IMR-90 (cell line): ENCODE measurements around the gene CD9. TPM values are rescaled to one million over a fixed set of nuclear protein-coding genes. Genes with fewer than 3 reads are reported as not detected.
A peak's percentile ranks its signal among the peaks of the same experiment; 100 is the strongest.

Experiments
- ATAC-seq: fragments of 200-7000 bp; cut with Tn5 transposase; 2 replicates; pipeline ENCODE4 v1.9.1; 2020; ENCODE audit warnings: low read depth, mild to moderate bottlenecking, moderate library complexity
- BruUV-seq: library from RNA; stranded (reverse); fragments of 400-500 nt; replicated peaks from 2 replicates; lab custom pipeline; 2021; lab: Mats Ljungman, UMichigan
- CTCF ChIA-PET: fragments of 300-600 bp; formaldehyde crosslinking; extraction: SDS; loops from one replicate; lab custom pipeline; 2021; ENCODE audit warnings: antibody characterized with exemption; lab: Yijun Ruan, JAX
- POLR2A ChIA-PET: fragments of 300-600 bp; sonication (Branson Sonifier 250); formaldehyde crosslinking; loops from one replicate; lab custom pipeline; 2022; ENCODE audit warnings: antibody characterized with exemption; ENCODE audit not compliant: unreplicated experiment; lab: Charles Lee
- DNase-seq: peaks from one replicate; pipeline ENCODE4 v3.0.0; 2013
- H2AFZ ChIP-seq: replicated peaks from 2 replicates; pipeline ENCODE3; 2013; ENCODE audit warnings: low read length, mild to moderate bottlenecking; ENCODE audit not compliant: poor library complexity
- H2AK5ac ChIP-seq: 2 replicates; pipeline ENCODE4 v1.6.1; 2013; ENCODE audit warnings: low read depth, low read length, inconsistent platforms
- H2AK9ac ChIP-seq: replicated peaks from 2 replicates; pipeline ENCODE3; 2013; ENCODE audit warnings: mild to moderate bottlenecking, low read depth, low read length, moderate library complexity; ENCODE audit not compliant: poor library complexity
- H2BK120ac ChIP-seq: 2 replicates; pipeline ENCODE4 v1.6.1; 2013; ENCODE audit warnings: low read depth, low read length, inconsistent platforms
- H2BK15ac ChIP-seq: 3 replicates; pipeline ENCODE4 v1.6.1; 2013; ENCODE audit warnings: low read depth, low read length, inconsistent platforms
- H2BK20ac ChIP-seq: 2 replicates; pipeline ENCODE4 v1.6.1; 2013; ENCODE audit warnings: low read depth, mild to moderate bottlenecking, inconsistent platforms, low read length, moderate library complexity
- H2BK5ac ChIP-seq: 2 replicates; pipeline ENCODE4 v1.6.1; 2013; ENCODE audit warnings: mild to moderate bottlenecking, low read depth, low read length, inconsistent platforms; ENCODE audit not compliant: poor library complexity, severe bottlenecking
- H3K14ac ChIP-seq: replicated peaks from 2 replicates; pipeline ENCODE4 v1.6.1; 2013; ENCODE audit warnings: low read depth, low read length, inconsistent platforms
- H3K18ac ChIP-seq: 2 replicates; pipeline ENCODE4 v1.6.1; 2013; ENCODE audit warnings: low read depth, low read length, control low read depth
- H3K23ac ChIP-seq: 2 replicates; pipeline ENCODE4 v1.6.1; 2013; ENCODE audit warnings: low read depth, low read length, inconsistent platforms
- H3K27ac ChIP-seq: 2 replicates; pipeline ENCODE4 v1.5.1; 2013; ENCODE audit warnings: mild to moderate bottlenecking, control low read depth, low read length; ENCODE audit not compliant: insufficient read depth
- H3K27me3 ChIP-seq: 2 replicates; pipeline ENCODE4 v1.6.1; 2013; ENCODE audit warnings: low read length; ENCODE audit not compliant: control insufficient read depth, insufficient read depth
- H3K36me3 ChIP-seq: 2 replicates; pipeline ENCODE4 v1.6.1; 2013; ENCODE audit warnings: low read length, mixed read lengths; ENCODE audit not compliant: control insufficient read depth, insufficient read depth
- H3K4ac ChIP-seq: 2 replicates; pipeline ENCODE4 v1.6.1; 2013; ENCODE audit warnings: low read depth, low read length, inconsistent platforms
- H3K4me1 ChIP-seq: 2 replicates; pipeline ENCODE4 v1.6.1; 2013; ENCODE audit warnings: low read length, mixed read lengths; ENCODE audit not compliant: control insufficient read depth, insufficient read depth
- H3K4me2 ChIP-seq: 2 replicates; pipeline ENCODE4 v1.6.1; 2013; ENCODE audit warnings: low read depth, mild to moderate bottlenecking, control low read depth, low read length, moderate library complexity
- H3K4me3 ChIP-seq: 2 replicates; pipeline ENCODE4 v1.5.1; 2013; ENCODE audit warnings: low read depth, mild to moderate bottlenecking, control low read depth, low read length, moderate library complexity; ENCODE audit not compliant: insufficient read depth
- H3K56ac ChIP-seq: 2 replicates; pipeline ENCODE4 v1.6.1; 2013; ENCODE audit warnings: low read length, inconsistent platforms; ENCODE audit not compliant: insufficient read depth; ENCODE audit errors: extremely low read depth
- H3K79me1 ChIP-seq, 2 experiments: 2 replicates each; pipeline ENCODE4 v1.6.1; 2013; ENCODE audit warnings: low read length in 2 of 2, inconsistent platforms in 1 of 2, low read depth in 1 of 2
- H3K9ac ChIP-seq: 2 replicates; pipeline ENCODE4 v1.6.1; 2013; ENCODE audit warnings: low read depth, low read length, control low read depth
- H3K9me1 ChIP-seq: 2 replicates; pipeline ENCODE4 v1.6.1; 2013; ENCODE audit warnings: low read length, inconsistent platforms; ENCODE audit not compliant: insufficient read depth
- H3K9me3 ChIP-seq: 2 replicates; pipeline ENCODE4 v1.6.1; 2013; ENCODE audit warnings: low read length; ENCODE audit not compliant: control insufficient read depth, insufficient read depth
- H4K20me1 ChIP-seq: 2 replicates; pipeline ENCODE4 v1.6.1; 2013; ENCODE audit warnings: low read length, inconsistent platforms; ENCODE audit not compliant: insufficient read depth
- H4K5ac ChIP-seq: 2 replicates; pipeline ENCODE4 v1.6.1; 2013; ENCODE audit warnings: mild to moderate bottlenecking, low read depth, low read length, control low read depth
- H4K8ac ChIP-seq, 2 experiments: 2 replicates each; pipeline ENCODE4 v1.6.1; 2013; ENCODE audit warnings: low read depth in 2 of 2, low read length in 2 of 2, control low read depth in 1 of 2, inconsistent platforms in 1 of 2
- H4K91ac ChIP-seq: 2 replicates; pipeline ENCODE4 v1.6.1; 2013; ENCODE audit warnings: low read depth, low read length, inconsistent platforms; ENCODE audit not compliant: insufficient read depth
- CHD1 ChIP-seq: IDR thresholded peaks from 2 replicates; pipeline ENCODE4 v1.6.1; 2012; ENCODE audit warnings: low read depth, low read length, improper control_type of control experiment
- MXI1 ChIP-seq: IDR thresholded peaks from 2 replicates; pipeline ENCODE4 v1.6.1; 2012; ENCODE audit warnings: low read depth, mild to moderate bottlenecking, low read length, moderate library complexity, borderline replicate concordance
- NFE2L2 ChIP-seq: fragments of 150-350 bp; IDR thresholded peaks from 2 replicates; pipeline ENCODE4 v1.6.1; 2016; ENCODE audit warnings: low read depth, mild to moderate bottlenecking, low read length
- RFX5 ChIP-seq: IDR thresholded peaks from 2 replicates; pipeline ENCODE4 v1.8.0; 2012; ENCODE audit warnings: low read depth, mild to moderate bottlenecking, low read length, moderate library complexity
- WGBS, 2 experiments: methylation state at CpG; one replicate each; pipeline versions ENCODE4 v1.1.5 to v1.1.7; 2013; ENCODE audit warnings: missing lambda C conversion rate in 2 of 2; ENCODE audit not compliant: insufficient read length in 1 of 2; ENCODE audit errors: extremely low coverage in 2 of 2; 5-methylcytosine and 5-hydroxymethylcytosine counted together
- dilution Hi-C: fragments of 300-500 bp; cut with HindIII; formaldehyde crosslinking; loops from one replicate; pipeline ENCODE4 v1.14.3; 2018; ENCODE audit warnings: low sequenced_read_pairs; ENCODE audit not compliant: unreplicated experiment
- in situ Hi-C: fragments of 300-500 bp; cut with MboI; formaldehyde crosslinking; loops from 3 replicates; pipeline ENCODE4 v1.14.3; 2019; ENCODE audit warnings: low sequenced_read_pairs, inconsistent platforms, mixed read lengths
- intact Hi-C: fragments of 100-400 bp; cut with micrococcal nuclease; formaldehyde crosslinking; loops from 2 replicates; pipeline ENCODE4 v1.10.0; 2022
- polyA plus RNA-seq, 3 experiments: library from polyadenylated mRNA; depleted of rRNA; stranded (reverse); fragments of >200 nt; gene quantifications; 2 replicates each; pipeline ENCODE4 v1.2.3, GENCODE V29; 2012; ENCODE audit warnings: low replicate concordance in 1 of 3
- total RNA-seq: library from RNA; depleted of rRNA; stranded (reverse); fragments of >200 nt; gene quantifications from 2 replicates; pipeline ENCODE4 v1.2.3, GENCODE V29; 2012

CD9 gene
- total and polyA plus RNA-seq, 2 of the 4 experiments (the other 2 are of a cell fraction) = 48.8 to 70.9 TPM

DNA sequence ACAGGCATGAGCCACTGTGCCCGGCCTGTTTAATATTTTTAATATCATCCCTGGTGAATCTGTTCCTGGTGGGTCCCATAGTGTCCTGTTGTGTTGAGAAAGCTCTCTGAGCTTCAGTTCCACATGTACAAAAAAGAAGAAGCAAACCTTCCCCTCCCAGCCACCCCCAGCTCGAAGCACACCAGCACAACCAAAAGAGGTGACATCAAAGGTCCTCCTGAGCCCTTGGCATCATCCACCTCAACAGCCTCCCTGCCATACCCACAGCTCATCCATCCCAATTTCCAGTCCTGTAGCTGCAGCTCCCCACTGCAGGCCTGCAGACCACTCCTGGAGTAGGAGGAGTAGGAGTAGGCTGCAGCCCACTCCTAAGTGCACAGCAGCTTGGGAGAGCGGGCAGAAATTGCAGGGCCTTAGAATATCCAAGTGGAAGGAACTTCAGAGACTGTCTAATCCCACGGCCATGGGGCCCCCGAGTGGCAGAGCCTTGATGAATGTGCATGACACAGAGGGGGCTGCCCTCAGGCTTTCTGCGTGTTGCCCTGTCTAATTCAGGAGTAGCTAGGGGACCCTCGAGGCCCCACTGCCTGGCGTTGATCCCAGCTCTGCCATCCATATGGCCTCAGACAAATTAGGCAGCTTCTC, 36.7 kb upstream of the CD9 start:
- dilution Hi-C loops = no loop called here
- in situ Hi-C loops = no loop called here
- no peak for ATAC-seq
- H2AK9ac ChIP-seq = peak overlapping the region; percentile 8
- H4K8ac ChIP-seq = no peak overlapping the region
- 0 out of 2 replicates have a peak, but pooled peaks cover 4% of the 10 kb centered on the region for H4K20me1 ChIP-seq
- no peak for DNase-seq
- no peaks in the 10 kb centered on the region for H3K27me3 ChIP-seq
- H3K4me3 ChIP-seq = no peak overlapping the region
- no peak overlapping the region for H3K56ac ChIP-seq
- H3K14ac ChIP-seq = no peak overlapping the region
- H2BK5ac ChIP-seq = no peak overlapping the region
- no peak overlapping the region; the same call in 1 of the 2 replicates for H2BK20ac ChIP-seq
- no peak overlapping the region; the same call in 1 of the 2 replicates for H2BK120ac ChIP-seq
- H2BK15ac ChIP-seq = no peak overlapping the region
- no peaks in the 10 kb centered on the region for H3K9me3 ChIP-seq
- H3K4me2 ChIP-seq = no peak overlapping the region
- TF ChIP-seq MXI1 (no peak), RFX5 (no peak), NFE2L2 (no peak), CHD1 (no peak)
- CTCF ChIA-PET = interaction anchor here (0.6 kb wide), 1 partner anchor 102 kb away, joined by 4 read pairs; no protein-coding TSS in a partner anchor
- H3K79me1 ChIP-seq = no peaks in the 10 kb centered on the region
- no peak overlapping the region for H3K18ac ChIP-seq
- H3K27ac ChIP-seq = no peak overlapping the region
- no peak overlapping the region; the same call in 1 of the 2 replicates for H2AK5ac ChIP-seq
- peak overlapping the region; percentile 1 for H2AFZ ChIP-seq
- peaks cover 18% of the 10 kb centered on the region for H3K4me1 ChIP-seq
- H3K23ac ChIP-seq = no peak overlapping the region
- WGBS, 2 experiments = 43% methylated on average over 1 of the region's 8 CpGs; no CpG with 5 or more reads in 1 of the 2 experiments
- H3K9ac ChIP-seq = no peak overlapping the region
- POLR2A ChIA-PET = no interaction called here
- no TSS peak for BruUV-seq
- no peak overlapping the region; the same call in 1 of the 2 replicates for H3K4ac ChIP-seq
- H3K36me3 ChIP-seq = no peaks in the 10 kb centered on the region
- intact Hi-C loops = no loop called here
- no peak overlapping the region for H4K5ac ChIP-seq
- H4K91ac ChIP-seq = no peak overlapping the region
- H3K9me1 ChIP-seq = peaks cover 21% of the 10 kb centered on the region
